ENCODE data around the gene TMOD3.

DNA sequence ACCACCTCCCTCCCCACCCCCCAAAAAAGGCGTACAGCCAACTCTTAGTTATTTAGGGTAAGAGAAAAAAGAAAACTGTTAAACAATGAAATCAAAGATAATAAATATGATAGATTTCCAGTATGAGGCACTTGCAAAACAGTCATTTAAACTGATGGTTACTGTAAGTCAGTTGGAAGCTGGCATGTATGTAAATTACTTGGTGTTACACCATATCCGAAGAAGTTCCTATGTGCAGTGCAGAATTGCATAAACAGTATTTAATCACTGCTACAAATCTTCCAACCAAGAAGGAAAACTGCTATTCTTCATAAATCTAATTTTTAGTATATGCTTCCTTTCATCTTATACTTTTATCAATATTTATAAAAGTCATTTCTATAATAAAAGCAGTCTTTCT, 80.1 kb downstream of the TMOD3 start:
- TF ChIP-seq GATA2 (IDR thresholded peaks at IDR 0.05; ENCODE audit: low read depth, low read length) (no peak), GATA3 (IDR thresholded peaks at IDR 0.05; ENCODE audit: low read depth, low read length) (no peak)

Measured in SH-SY5Y (cell line).